Endothelial cell of umbilical vein (primary cell): ENCODE data around the gene WBP2NL.

ENCODE experiments used
- CTCF ChIP-seq, 2 donors: IDR thresholded peaks; 1 replicate in 1 of 2; 2 replicates in 1 of 2; pipeline ENCODE4 v1.5.1; 2011; ENCODE audit warnings: low read length in 2 of 2, mild to moderate bottlenecking in 2 of 2, moderate library complexity in 2 of 2, control low read depth in 1 of 2, inconsistent platforms in 1 of 2, low read depth in 1 of 2; ENCODE audit not compliant: insufficient read depth in 1 of 2; ENCODE audit errors: extremely low read depth in 1 of 2
- JUN ChIP-seq: IDR thresholded peaks from 2 replicates; pipeline ENCODE4 v1.6.1; 2011; ENCODE audit warnings: borderline replicate concordance, low read depth; ENCODE audit not compliant: insufficient read length, insufficient read depth
- MAX ChIP-seq: IDR thresholded peaks from 2 replicates; pipeline ENCODE4 v1.6.1; 2011; ENCODE audit not compliant: insufficient read depth, insufficient read length
- MYC ChIP-seq: IDR thresholded peaks from one replicate; pipeline ENCODE4 v1.6.1; 2011; ENCODE audit warnings: mild to moderate bottlenecking, low read depth, low read length
- POLR2A ChIP-seq: IDR thresholded peaks from 2 replicates; pipeline ENCODE4 v1.6.1; 2012; ENCODE audit warnings: low read depth, mild to moderate bottlenecking, control low read depth, low read length

- TF ChIP-seq CTCF (IDR thresholded peaks at IDR 0.05; ENCODE audit: extremely low read depth in 1 of 2, insufficient read depth in 1 of 2, low read depth in 1 of 2, low read length in 2 of 2) = no peak
- no peak for TF ChIP-seq MYC
- TF ChIP-seq POLR2A = no peak
- TF ChIP-seq JUN = no peak
- no peak for TF ChIP-seq MAX
Observed at GRCh38 chr22:41975299-41976069, 23.1 kb upstream of the WBP2NL start.
